Measurements from ENCODE around the gene AKR1C1. TPM values are rescaled to one million over a fixed set of nuclear protein-coding genes. Genes with fewer than 3 reads are reported as not detected.
"Not testable (repeated sequence)": the region's sequence is repeated elsewhere in the genome, so short reads cannot be mapped to it uniquely, and the experiment has no call there.

Gene AKR1C1
- total RNA-seq, 1 experiment from 2014 or later: 1.9 TPM

- Mint-ChIP-seq H3K4me3 (no peak overlapping the region), H3K36me3 (ENCODE audit: insufficient read depth in 1 of 3, low read depth in 3 of 3) (no peaks in the 10 kb centered on the region), H3K27ac (no peak overlapping the region), H3K9me3 (peaks cover 10 to 27% of the 10 kb centered on the region in 2 experiments; a peak in 4 of 5 replicates), H3K27me3 (ENCODE audit: low read depth) (no peaks in the 10 kb centered on the region; the same call in 1 of the 2 replicates), H3K4me1 (no peaks in the 10 kb centered on the region)
- H3K23ac ChIP-seq (ENCODE audit: insufficient read length, low read depth, low read length): no peak overlapping the region
- H3K27ac ChIP-seq (ENCODE audit: insufficient read length, low read depth, low read length): no peak overlapping the region
- no peaks in the 10 kb centered on the region for H3K23me2 ChIP-seq (ENCODE audit: insufficient read length, low read depth, low read length, poor library complexity, severe bottlenecking)
- no peaks in the 10 kb centered on the region for H3K79me1 ChIP-seq (ENCODE audit: insufficient read depth, low read depth, low read length, poor library complexity, severe bottlenecking)
- H2AFZ ChIP-seq (ENCODE audit: low read length): no peak overlapping the region
- no peak overlapping the region for H3K9ac ChIP-seq (ENCODE audit: extremely low read depth, insufficient read length, low read length)
- no peaks in the 10 kb centered on the region for H3K9me3 ChIP-seq (ENCODE audit: control insufficient read depth, low read depth, low read length)
- TF ChIP-seq CTCF (conservative IDR thresholded peaks at IDR 0.05): no peak
- no peak overlapping the region for H2BK20ac ChIP-seq (ENCODE audit: low read depth, low read length, poor library complexity, severe bottlenecking)
- no peak overlapping the region for H3T11ph ChIP-seq (ENCODE audit: low read length)
- WGBS (ENCODE audit: extremely low coverage, insufficient read length, low lambda C conversion rate): no CpG with 5 or more reads among the region's 2 CpGs
- H3K18ac ChIP-seq (ENCODE audit: insufficient read length, low read depth, low read length): no peak overlapping the region
- H3K4me1 ChIP-seq (ENCODE audit: insufficient read depth, low read length): no peaks in the 10 kb centered on the region
- DNase-seq: no peak
- H4K20me1 ChIP-seq (ENCODE audit: control insufficient read depth, insufficient read depth, insufficient read length): no peaks in the 10 kb centered on the region
- no peak overlapping the region for H2BK120ac ChIP-seq (ENCODE audit: low read depth, low read length, poor library complexity, severe bottlenecking)
- no peak overlapping the region for H3K56ac ChIP-seq (ENCODE audit: insufficient read length, low read depth, low read length)
- no peak overlapping the region for H2BK5ac ChIP-seq (ENCODE audit: insufficient read length, low read length)
- no peak overlapping the region for H4K5ac ChIP-seq (ENCODE audit: insufficient read length, low read depth, low read length)
- H2BK12ac ChIP-seq (ENCODE audit: insufficient read length, low read depth, low read length): no peak overlapping the region
- H4K91ac ChIP-seq (ENCODE audit: insufficient read length, low read depth, low read length): no peak overlapping the region
- H2BK15ac ChIP-seq (ENCODE audit: low read depth, low read length): no peak overlapping the region
- H3K27me3 ChIP-seq (ENCODE audit: insufficient read depth, low read length): no peaks in the 10 kb centered on the region
- no peak overlapping the region for H3K4me2 ChIP-seq (ENCODE audit: insufficient read depth, insufficient read length, low read length)
- no peaks in the 10 kb centered on the region for H3K79me2 ChIP-seq (ENCODE audit: insufficient read depth, low read length)
- no peak overlapping the region for H2AK5ac ChIP-seq (ENCODE audit: insufficient read length, low read length)
- no peak overlapping the region for H3K4ac ChIP-seq (ENCODE audit: low read depth, low read length)
- H3K14ac ChIP-seq (ENCODE audit: insufficient read depth, low read length): no peak overlapping the region
- H4K8ac ChIP-seq (replicated peaks; ENCODE audit: insufficient read length, low read depth, low read length): no peak overlapping the region
These were observed 27.0 kb downstream of the AKR1C1 start for GRCh38 chr10:4990217-4990616.

- not testable (repeated sequence) for DNase-seq; H4K8ac ChIP-seq (replicated peaks; ENCODE audit: insufficient read length, low read depth, low read length); H3K9ac ChIP-seq (ENCODE audit: extremely low read depth, insufficient read length, low read length); H3K27me3 Mint-ChIP-seq (ENCODE audit: low read depth); H4K91ac ChIP-seq (ENCODE audit: insufficient read length, low read depth, low read length); H3K27me3 ChIP-seq (ENCODE audit: insufficient read depth, low read length); H3K4me1 Mint-ChIP-seq; H3K4me1 ChIP-seq (ENCODE audit: insufficient read depth, low read length); H3K36me3 Mint-ChIP-seq (ENCODE audit: insufficient read depth in 1 of 3, low read depth in 3 of 3); H3K79me1 ChIP-seq (ENCODE audit: insufficient read depth, low read depth, low read length, poor library complexity, severe bottlenecking); H3K79me2 ChIP-seq (ENCODE audit: insufficient read depth, low read length); H3K23ac ChIP-seq (ENCODE audit: insufficient read length, low read depth, low read length); H3K4ac ChIP-seq (ENCODE audit: low read depth, low read length); H2AFZ ChIP-seq (ENCODE audit: low read length); H3K23me2 ChIP-seq (ENCODE audit: insufficient read length, low read depth, low read length, poor library complexity, severe bottlenecking); H2BK12ac ChIP-seq (ENCODE audit: insufficient read length, low read depth, low read length); H4K5ac ChIP-seq (ENCODE audit: insufficient read length, low read depth, low read length); H3K27ac ChIP-seq (ENCODE audit: insufficient read length, low read depth, low read length); H3K9me3 ChIP-seq (ENCODE audit: control insufficient read depth, low read depth, low read length); H3K4me2 ChIP-seq (ENCODE audit: insufficient read depth, insufficient read length, low read length); H3K14ac ChIP-seq (ENCODE audit: insufficient read depth, low read length); H2BK5ac ChIP-seq (ENCODE audit: insufficient read length, low read length); H4K20me1 ChIP-seq (ENCODE audit: control insufficient read depth, insufficient read depth, insufficient read length); H2BK20ac ChIP-seq (ENCODE audit: low read depth, low read length, poor library complexity, severe bottlenecking); H2BK15ac ChIP-seq (ENCODE audit: low read depth, low read length); H3K56ac ChIP-seq (ENCODE audit: insufficient read length, low read depth, low read length); H2AK5ac ChIP-seq (ENCODE audit: insufficient read length, low read length); H3K18ac ChIP-seq (ENCODE audit: insufficient read length, low read depth, low read length); H3T11ph ChIP-seq (ENCODE audit: low read length); H3K27ac Mint-ChIP-seq; H2BK120ac ChIP-seq (ENCODE audit: low read depth, low read length, poor library complexity, severe bottlenecking); H3K4me3 Mint-ChIP-seq
- peaks cover 2 to 17% of the 10 kb centered on the region in 2 experiments; a peak in 4 of 5 replicates for H3K9me3 Mint-ChIP-seq
- WGBS (ENCODE audit: extremely low coverage, insufficient read length, low lambda C conversion rate): no CpG with 5 or more reads among the region's 6 CpGs
These were observed 28.2 kb downstream of the AKR1C1 start for GRCh38 chr10:4991463-4991862.

All from H9 (cell line).